Fibroblast of lung (primary cell): ENCODE data around the gene HNRNPA1L2. TPM values are rescaled to one million over a fixed set of nuclear protein-coding genes. Genes with fewer than 3 reads are reported as not detected.
"Not testable (repeated sequence)": the region's sequence is repeated elsewhere in the genome, so short reads cannot be mapped to it uniquely, and the experiment has no call there.

ENCODE experiments used
- DNase-seq, 2 donors: peaks; one replicate each; pipeline versions ENCODE4 v3.0.0 to v3.0.0-alpha.2; 2010; ENCODE audit warnings: low read depth in 2 of 2
- H2AFZ ChIP-seq: 2 replicates; pipeline ENCODE4 v1.5.1; 2012; ENCODE audit warnings: low read length, control low read depth, inconsistent platforms
- H3K27ac ChIP-seq: 2 replicates; pipeline ENCODE4 v1.5.1; 2011; ENCODE audit warnings: low read length, control low read depth; ENCODE audit not compliant: insufficient read depth
- H3K27me3 ChIP-seq: 2 replicates; pipeline ENCODE4 v1.5.1; 2011; ENCODE audit warnings: mild to moderate bottlenecking, low read length; ENCODE audit not compliant: control insufficient read depth, insufficient read depth
- H3K36me3 ChIP-seq: 2 replicates; pipeline ENCODE4 v1.5.1; 2011; ENCODE audit warnings: low read length; ENCODE audit not compliant: control insufficient read depth, insufficient read depth
- H3K4me1 ChIP-seq: 2 replicates; pipeline ENCODE4 v1.5.1; 2011; ENCODE audit warnings: low read length; ENCODE audit not compliant: control insufficient read depth, insufficient read depth; ENCODE audit errors: extremely low read depth
- H3K4me2 ChIP-seq: 2 replicates; pipeline ENCODE4 v1.5.1; 2011; ENCODE audit warnings: low read length, control low read depth; ENCODE audit not compliant: insufficient read depth; ENCODE audit errors: extremely low read depth
- H3K4me3 ChIP-seq, 4 experiments: fragments of 200-600 bp in 1 of 4; sonication (generic) in 1 of 4; replicated peaks in 1 of 4; 2 replicates each; pipeline ENCODE4 v1.5.1; 2011 to 2016; ENCODE audit warnings: low read length in 4 of 4, low read depth in 3 of 4, mild to moderate bottlenecking in 3 of 4, control low read depth in 2 of 4, inconsistent platforms in 1 of 4, mixed read lengths in 1 of 4; ENCODE audit not compliant: insufficient read depth in 1 of 4; ENCODE audit errors: control extremely low read depth in 1 of 4
- H3K79me2 ChIP-seq: 2 replicates; pipeline ENCODE4 v1.5.1; 2012; ENCODE audit warnings: mild to moderate bottlenecking, low read length, inconsistent platforms; ENCODE audit not compliant: control insufficient read depth, insufficient read depth
- H3K9ac ChIP-seq: 2 replicates; pipeline ENCODE4 v1.5.1; 2011; ENCODE audit warnings: mild to moderate bottlenecking, low read length, control low read depth; ENCODE audit not compliant: insufficient read depth
- H3K9me3 ChIP-seq: 2 replicates; pipeline ENCODE4 v1.5.1; 2012; ENCODE audit warnings: low read depth, low read length; ENCODE audit not compliant: control insufficient read depth, insufficient read depth
- H4K20me1 ChIP-seq: 2 replicates; pipeline ENCODE4 v1.5.1; 2011; ENCODE audit warnings: low read length; ENCODE audit not compliant: control insufficient read depth, insufficient read depth; ENCODE audit errors: extremely low read depth
- EZH2 ChIP-seq: IDR thresholded peaks from 2 replicates; pipeline ENCODE4 v1.5.1; 2012; ENCODE audit warnings: low read length, control low read depth, mild to moderate bottlenecking; ENCODE audit errors: missing control alignments
- polyA minus RNA-seq: library from RNA; depleted of rRNA, polyadenylated mRNA; stranded (reverse); fragments of >200 nt; gene quantifications from 2 replicates; pipeline ENCODE4 v1.2.3, GENCODE V29; 2011; ENCODE audit warnings: low replicate concordance
- polyA plus RNA-seq, 2 donors: library from polyadenylated mRNA; depleted of rRNA in 1 of 2; stranded (reverse) in 1 of 2; unstranded in 1 of 2; fragments of >200 nt; gene quantifications; 2 replicates each; pipeline ENCODE4 v1.2.1, GENCODE V29; 2011 to 2012; ENCODE audit warnings: missing spikeins in 1 of 2
- total RNA-seq: library from RNA; depleted of rRNA; stranded (reverse); fragments of >200 nt; gene quantifications from 2 replicates; pipeline ENCODE4 v1.2.1, GENCODE V29; 2014
- TF ChIP-seq, protein P1 (sequence below), 2 donors: IDR thresholded peaks in 1 of 2; conservative IDR thresholded peaks in 1 of 2; 1 replicate in 1 of 2; 2 replicates in 1 of 2; pipeline ENCODE4 v1.5.1; 2011 to 2012; ENCODE audit warnings: low read length in 2 of 2, control low read depth in 1 of 2, inconsistent platforms in 1 of 2, low read depth in 1 of 2, mild to moderate bottlenecking in 1 of 2

HNRNPA1L2 gene
- total RNA-seq (3.1 and 3.3 TPM in 2 replicates), polyA plus RNA-seq (8.7 and 9.8 TPM in 2 replicates), polyA minus RNA-seq (0.31 and 0.52 TPM in 2 replicates)
- polyA plus RNA-seq (2012) = 10.6 and 11.8 TPM in 2 replicates

DNA sequence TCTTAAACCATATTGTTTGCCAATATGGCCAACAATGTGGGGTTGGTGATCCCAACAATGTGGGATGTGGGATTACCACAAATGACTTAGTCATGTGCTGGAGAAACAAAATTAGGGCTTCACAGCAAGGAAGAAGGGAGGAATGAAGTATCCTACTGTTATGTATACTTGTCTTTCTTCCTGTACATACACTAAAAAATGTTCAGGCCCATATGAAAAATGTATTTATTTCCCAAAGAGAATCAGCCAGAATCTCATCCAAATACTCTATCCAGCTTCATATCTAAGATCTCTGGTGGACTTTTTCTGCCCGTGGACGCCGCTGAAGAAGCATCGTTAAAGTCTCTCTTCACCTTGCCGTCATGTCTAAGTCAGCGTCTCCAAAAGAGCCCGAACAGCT is at the start of gene HNRNPA1L2:
Gene HNRNPA1L2 (plus strand): TSS at position 301 of the 400 bp plus-strand sequence. CDS start 62 bp downstream, at position 363.
- TF ChIP-seq, protein P1, sequence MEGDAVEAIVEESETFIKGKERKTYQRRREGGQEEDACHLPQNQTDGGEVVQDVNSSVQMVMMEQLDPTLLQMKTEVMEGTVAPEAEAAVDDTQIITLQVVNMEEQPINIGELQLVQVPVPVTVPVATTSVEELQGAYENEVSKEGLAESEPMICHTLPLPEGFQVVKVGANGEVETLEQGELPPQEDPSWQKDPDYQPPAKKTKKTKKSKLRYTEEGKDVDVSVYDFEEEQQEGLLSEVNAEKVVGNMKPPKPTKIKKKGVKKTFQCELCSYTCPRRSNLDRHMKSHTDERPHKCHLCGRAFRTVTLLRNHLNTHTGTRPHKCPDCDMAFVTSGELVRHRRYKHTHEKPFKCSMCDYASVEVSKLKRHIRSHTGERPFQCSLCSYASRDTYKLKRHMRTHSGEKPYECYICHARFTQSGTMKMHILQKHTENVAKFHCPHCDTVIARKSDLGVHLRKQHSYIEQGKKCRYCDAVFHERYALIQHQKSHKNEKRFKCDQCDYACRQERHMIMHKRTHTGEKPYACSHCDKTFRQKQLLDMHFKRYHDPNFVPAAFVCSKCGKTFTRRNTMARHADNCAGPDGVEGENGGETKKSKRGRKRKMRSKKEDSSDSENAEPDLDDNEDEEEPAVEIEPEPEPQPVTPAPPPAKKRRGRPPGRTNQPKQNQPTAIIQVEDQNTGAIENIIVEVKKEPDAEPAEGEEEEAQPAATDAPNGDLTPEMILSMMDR (conservative IDR thresholded peaks at IDR 0.05 in 1 of 2, IDR thresholded peaks at IDR 0.05 in 1 of 2; ENCODE audit: low read depth in 1 of 2, low read length in 2 of 2) = no peak
- no peak for TF ChIP-seq EZH2
- H2AFZ ChIP-seq = no peak within 1 kb of the TSS
- H3K4me2 ChIP-seq = no peak within 1 kb of the TSS
- no peak within 1 kb of the TSS for H3K9ac ChIP-seq
- H3K4me1 ChIP-seq = no peaks in the 10 kb centered on the region
- no peaks in the 10 kb centered on the region for H4K20me1 ChIP-seq
- H3K27me3 ChIP-seq = no peaks in the 10 kb centered on the region
- no peaks in the 10 kb centered on the region for H3K36me3 ChIP-seq
- no peak within 1 kb of the TSS for H3K27ac ChIP-seq
- no peak for DNase-seq
- no peaks in the 10 kb centered on the region for H3K9me3 ChIP-seq
- H3K79me2 ChIP-seq = no peaks in the 10 kb centered on the region
- no peak within 1 kb of the TSS for H3K4me3 ChIP-seq

DNA sequence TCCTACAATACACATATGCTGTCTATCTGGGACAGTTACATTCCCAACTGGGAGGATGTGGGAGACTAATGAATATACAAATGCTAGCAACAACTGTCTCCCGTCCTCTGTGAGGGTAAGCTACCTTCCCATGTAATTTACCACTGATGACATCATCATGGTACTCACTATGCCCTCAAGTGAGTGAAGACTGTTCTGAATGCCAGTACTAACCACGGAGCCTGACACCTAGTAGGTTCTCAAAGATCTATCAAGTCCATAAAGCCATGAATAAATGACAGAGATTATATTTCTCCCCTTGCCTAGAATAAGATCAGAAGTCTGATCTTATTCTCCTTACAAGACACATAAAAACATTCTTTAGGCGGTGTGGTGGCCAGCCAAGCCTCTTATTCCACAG is 49.1 kb upstream of the HNRNPA1L2 start:
- not testable (repeated sequence) for H3K27ac ChIP-seq, H4K20me1 ChIP-seq, H3K36me3 ChIP-seq, H3K4me1 ChIP-seq, DNase-seq, H3K9ac ChIP-seq, H3K79me2 ChIP-seq, H3K4me2 ChIP-seq, H2AFZ ChIP-seq, H3K4me3 ChIP-seq, H3K27me3 ChIP-seq, H3K9me3 ChIP-seq

DNA sequence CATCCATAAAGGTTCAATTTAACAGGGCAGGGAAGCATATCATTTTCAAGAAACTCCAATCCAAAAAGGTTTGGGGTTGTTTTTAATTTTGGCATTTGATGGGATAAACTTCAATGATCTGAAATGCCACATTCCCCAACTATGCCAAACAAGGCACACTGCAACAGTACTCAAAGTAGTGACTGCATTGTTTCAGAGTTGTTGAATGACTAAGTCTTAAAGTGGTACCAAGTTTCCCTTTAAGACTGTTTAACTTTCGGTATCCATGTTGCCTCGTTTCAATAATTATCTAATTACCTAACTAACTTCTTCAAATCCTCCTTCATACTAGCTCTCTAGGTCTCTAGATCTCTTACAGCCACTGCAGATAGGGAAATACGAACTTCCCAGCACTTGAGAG is 48.4 kb upstream of the HNRNPA1L2 start:
- not testable (repeated sequence) for H2AFZ ChIP-seq

DNA sequence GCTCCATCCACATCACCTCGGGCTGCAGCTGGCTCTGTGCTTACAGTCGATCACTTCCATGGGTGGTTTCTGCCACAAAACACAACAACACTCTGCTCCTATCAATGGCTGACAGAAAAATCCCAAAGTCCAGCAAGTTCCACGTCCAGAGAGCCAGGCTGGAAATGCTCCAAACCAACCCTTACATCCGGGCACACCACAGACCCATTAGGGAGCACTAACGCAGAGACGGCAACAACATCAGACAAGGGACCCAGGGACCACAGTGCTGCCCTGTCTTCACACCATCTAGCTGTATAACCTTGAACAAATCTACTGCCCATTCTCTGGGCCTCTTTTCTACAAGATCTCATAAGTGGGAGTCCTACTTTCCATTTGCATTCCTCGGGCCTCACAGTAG is 47.9 kb upstream of the HNRNPA1L2 start:
- H2AFZ ChIP-seq = not testable (repeated sequence)

More for the DNA sequence above, 48.4 kb upstream of the HNRNPA1L2 start:
- DNase-seq, H3K79me2 ChIP-seq, H4K20me1 ChIP-seq, H3K36me3 ChIP-seq, H3K27ac ChIP-seq, H3K4me3 ChIP-seq, H3K4me2 ChIP-seq, H3K9ac ChIP-seq, H3K4me1 ChIP-seq, H3K9me3 ChIP-seq, H3K27me3 ChIP-seq: not testable (repeated sequence)

More for the DNA sequence above, 47.9 kb upstream of the HNRNPA1L2 start:
- not testable (repeated sequence) for H3K79me2 ChIP-seq, DNase-seq, H3K9ac ChIP-seq, H3K4me1 ChIP-seq, H3K27ac ChIP-seq, H3K27me3 ChIP-seq, H3K4me3 ChIP-seq, H4K20me1 ChIP-seq, H3K36me3 ChIP-seq, H3K4me2 ChIP-seq, H3K9me3 ChIP-seq
